Osteoblast (primary cell): ENCODE measurements around the gene DEAF1. TPM values are rescaled to one million over a fixed set of nuclear protein-coding genes. Genes with fewer than 3 reads are reported as not detected.

Source experiments
- DNase-seq: peaks from one replicate; pipeline ENCODE4 v3.0.0; 2011; ENCODE audit warnings: low spot score, mixed read lengths; ENCODE audit not compliant: insufficient read length; ENCODE audit errors: missing footprints
- H2AFZ ChIP-seq: 2 replicates; pipeline ENCODE4 v1.6.0; 2011; ENCODE audit warnings: mild to moderate bottlenecking, low read length
- H3K27ac ChIP-seq: 2 replicates; pipeline ENCODE4 v1.5.1; 2011; ENCODE audit warnings: mild to moderate bottlenecking, low read depth, low read length, moderate library complexity
- H3K27me3 ChIP-seq: 2 replicates; pipeline ENCODE4 v1.6.0; 2012; ENCODE audit warnings: mild to moderate bottlenecking, control low read depth, inconsistent platforms, low read length, moderate library complexity; ENCODE audit not compliant: insufficient read depth
- H3K36me3 ChIP-seq: 2 replicates; pipeline ENCODE4 v1.5.1; 2011; ENCODE audit warnings: mild to moderate bottlenecking, low read length, control low read depth, moderate library complexity; ENCODE audit not compliant: insufficient read depth
- H3K4me1 ChIP-seq: 2 replicates; pipeline ENCODE4 v1.5.1; 2011; ENCODE audit warnings: mild to moderate bottlenecking, low read length, control low read depth, moderate library complexity; ENCODE audit not compliant: insufficient read depth
- H3K4me2 ChIP-seq: 2 replicates; pipeline ENCODE4 v1.6.0; 2011; ENCODE audit warnings: mild to moderate bottlenecking, low read length; ENCODE audit not compliant: insufficient read depth
- H3K4me3 ChIP-seq: fragments of 200-600 bp; sonication (generic); 3 replicates; pipeline ENCODE4 v1.5.1; 2012; ENCODE audit warnings: mild to moderate bottlenecking, low read length, inconsistent platforms; ENCODE audit not compliant: insufficient read depth
- H3K79me2 ChIP-seq: 2 replicates; pipeline ENCODE4 v1.6.0; 2012; ENCODE audit warnings: mild to moderate bottlenecking, low read length, control low read depth, inconsistent platforms; ENCODE audit not compliant: insufficient read depth
- H3K9me3 ChIP-seq: 2 replicates; pipeline ENCODE4 v1.5.1; 2011; ENCODE audit warnings: low read depth, low read length, control low read depth
- H4K20me1 ChIP-seq: 2 replicates; pipeline ENCODE4 v1.6.0; 2012; ENCODE audit warnings: mild to moderate bottlenecking, low read length, control low read depth; ENCODE audit not compliant: insufficient read depth
- total RNA-seq: library from RNA; depleted of rRNA; stranded (reverse); fragments of >200 nt; gene quantifications from 2 replicates; pipeline ENCODE4 v1.2.3, GENCODE V29; 2012
- TF ChIP-seq, protein P1 (sequence below): IDR thresholded peaks from 2 replicates; pipeline ENCODE4 v1.5.1; 2011; ENCODE audit warnings: mild to moderate bottlenecking, low read depth, low read length, moderate library complexity; ENCODE audit errors: extremely low read depth

Gene DEAF1
- total RNA-seq, 1 donor = 44.2 TPM

DNA sequence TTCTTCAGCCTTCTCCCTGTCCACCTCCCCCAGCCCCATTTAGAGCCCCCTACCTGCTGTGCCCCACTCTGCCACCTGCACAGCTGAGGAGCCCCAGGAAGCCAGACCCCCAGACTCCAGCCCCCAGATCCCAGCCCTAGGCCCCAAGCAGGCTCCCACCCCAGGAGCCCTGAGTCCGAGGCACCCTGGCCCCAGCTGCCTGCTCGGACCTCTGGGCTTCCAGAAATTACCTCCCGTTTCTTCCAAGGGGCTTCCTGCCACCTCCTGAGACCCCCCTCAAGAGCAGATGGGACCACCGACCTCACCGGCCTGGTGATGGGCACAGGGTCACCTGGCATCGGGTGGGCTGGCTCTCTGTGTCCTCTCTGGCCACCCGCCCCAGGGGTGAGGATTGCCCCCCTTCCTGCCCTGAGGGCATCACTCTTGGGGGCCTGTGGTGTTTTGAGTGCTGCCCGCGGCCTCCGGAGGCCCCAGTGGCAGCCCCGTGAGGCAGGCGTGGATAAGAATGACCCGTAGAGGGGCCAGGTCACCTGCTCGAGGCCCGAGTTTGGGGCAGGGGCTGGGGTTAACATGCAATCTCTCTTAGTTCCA, 34.0 kb upstream of the DEAF1 start:
- no peaks in the 10 kb centered on the region for H3K9me3 ChIP-seq
- H3K4me1 ChIP-seq = peaks cover 18% of the 10 kb centered on the region
- no peak overlapping the region for H3K4me3 ChIP-seq
- H3K4me2 ChIP-seq = no peak overlapping the region
- H3K27ac ChIP-seq = no peak overlapping the region
- no peaks in the 10 kb centered on the region for H3K36me3 ChIP-seq
- H2AFZ ChIP-seq = no peak overlapping the region
- H3K79me2 ChIP-seq = no peaks in the 10 kb centered on the region
- peak; percentile 67 for DNase-seq
- peaks cover 9% of the 10 kb centered on the region for H3K27me3 ChIP-seq
- no peaks in the 10 kb centered on the region for H4K20me1 ChIP-seq
- TF ChIP-seq, protein P1, sequence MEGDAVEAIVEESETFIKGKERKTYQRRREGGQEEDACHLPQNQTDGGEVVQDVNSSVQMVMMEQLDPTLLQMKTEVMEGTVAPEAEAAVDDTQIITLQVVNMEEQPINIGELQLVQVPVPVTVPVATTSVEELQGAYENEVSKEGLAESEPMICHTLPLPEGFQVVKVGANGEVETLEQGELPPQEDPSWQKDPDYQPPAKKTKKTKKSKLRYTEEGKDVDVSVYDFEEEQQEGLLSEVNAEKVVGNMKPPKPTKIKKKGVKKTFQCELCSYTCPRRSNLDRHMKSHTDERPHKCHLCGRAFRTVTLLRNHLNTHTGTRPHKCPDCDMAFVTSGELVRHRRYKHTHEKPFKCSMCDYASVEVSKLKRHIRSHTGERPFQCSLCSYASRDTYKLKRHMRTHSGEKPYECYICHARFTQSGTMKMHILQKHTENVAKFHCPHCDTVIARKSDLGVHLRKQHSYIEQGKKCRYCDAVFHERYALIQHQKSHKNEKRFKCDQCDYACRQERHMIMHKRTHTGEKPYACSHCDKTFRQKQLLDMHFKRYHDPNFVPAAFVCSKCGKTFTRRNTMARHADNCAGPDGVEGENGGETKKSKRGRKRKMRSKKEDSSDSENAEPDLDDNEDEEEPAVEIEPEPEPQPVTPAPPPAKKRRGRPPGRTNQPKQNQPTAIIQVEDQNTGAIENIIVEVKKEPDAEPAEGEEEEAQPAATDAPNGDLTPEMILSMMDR = no peak

DNA sequence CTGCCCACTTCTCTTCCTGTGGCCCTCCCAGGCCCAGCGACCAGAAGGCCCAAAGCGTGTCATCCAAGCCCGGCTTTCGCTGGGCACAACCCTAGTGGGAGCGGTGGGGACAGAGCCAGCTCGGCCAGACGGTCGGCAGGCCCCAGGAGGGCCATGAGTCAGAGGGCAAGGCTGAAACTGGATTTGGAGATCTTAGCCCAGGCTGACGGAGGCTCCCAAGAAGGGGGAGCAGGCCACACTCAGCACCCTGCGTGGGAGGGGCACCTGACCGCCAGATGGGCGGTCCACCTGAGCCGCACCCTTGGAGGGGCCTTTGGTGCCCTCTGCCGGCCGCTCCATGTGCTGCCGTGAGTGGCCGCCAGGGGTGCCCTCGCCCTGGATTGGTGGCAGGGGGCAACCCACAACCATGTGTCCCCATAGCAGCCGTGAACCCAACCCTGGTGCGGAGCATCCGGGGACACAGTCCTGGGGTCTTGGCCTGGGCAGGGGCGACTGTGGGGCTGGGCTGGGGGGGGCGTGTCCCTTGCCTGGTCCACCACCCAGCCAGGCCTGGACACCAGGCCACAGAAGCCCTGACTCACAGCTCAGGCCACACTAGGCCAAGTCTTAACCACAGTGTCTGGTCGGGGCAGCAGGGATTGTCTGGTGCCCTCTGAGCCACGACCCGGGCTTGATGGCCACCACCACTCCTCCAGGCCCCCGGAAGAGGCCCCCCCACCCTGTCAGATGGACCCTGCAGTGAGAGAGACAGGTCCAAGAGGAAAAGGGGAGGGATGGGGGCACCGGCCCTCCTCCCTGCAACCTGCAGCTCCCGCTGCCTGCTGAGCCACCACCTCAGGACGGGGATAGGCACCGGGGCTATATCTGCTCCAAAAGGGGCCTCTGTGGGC, 33.1 kb upstream of the DEAF1 start:
- Histone ChIP-seq H3K4me2 (peak overlapping the region; percentile 46), H3K79me2 (no peaks in the 10 kb centered on the region), H3K9me3 (no peaks in the 10 kb centered on the region), H3K36me3 (no peaks in the 10 kb centered on the region), H3K4me1 (peaks cover 18% of the 10 kb centered on the region), H4K20me1 (no peaks in the 10 kb centered on the region), H3K27me3 (peaks cover 8% of the 10 kb centered on the region), H3K4me3 (no peak overlapping the region), H2AFZ (no peak overlapping the region), H3K27ac (peak overlapping the region; percentile 44)
- TF ChIP-seq, protein P1 = peak; percentile 87
- peak; percentile 100 for DNase-seq

DNA sequence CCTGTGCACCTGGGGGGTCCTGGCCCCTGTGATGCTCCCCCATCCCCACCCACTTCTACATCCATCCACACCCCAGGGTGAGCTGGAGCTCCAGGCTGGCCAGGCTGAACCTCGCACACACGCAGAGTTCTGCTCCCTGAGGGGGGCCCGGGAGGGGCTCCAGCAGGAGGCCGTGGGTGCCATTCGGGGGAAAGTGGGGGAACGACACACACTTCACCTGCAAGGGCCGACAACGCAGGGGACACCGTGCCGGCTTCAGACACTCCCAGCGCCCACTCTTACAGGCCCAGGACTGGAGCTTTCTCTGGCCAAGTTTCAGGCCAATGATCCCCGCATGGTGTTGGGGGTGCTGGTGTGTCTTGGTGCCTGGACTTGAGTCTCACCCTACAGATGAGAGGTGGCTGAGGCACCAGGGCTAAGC, 32.3 kb upstream of the DEAF1 start:
- DNase-seq = peak; percentile 84
- Histone ChIP-seq H3K4me1 (peaks cover 18% of the 10 kb centered on the region), H3K27ac (peak overlapping the region; percentile 44), H4K20me1 (no peaks in the 10 kb centered on the region), H3K27me3 (peaks cover 6% of the 10 kb centered on the region), H3K4me2 (no peak overlapping the region), H2AFZ (no peak overlapping the region), H3K36me3 (no peaks in the 10 kb centered on the region), H3K79me2 (no peaks in the 10 kb centered on the region), H3K9me3 (no peaks in the 10 kb centered on the region), H3K4me3 (no peak overlapping the region)
- TF ChIP-seq, protein P1 = no peak
